Measurements from ENCODE around the gene PLXNA3. TPM values are rescaled to one million over a fixed set of nuclear protein-coding genes. Genes with fewer than 3 reads are reported as not detected.

The PLXNA3 gene
- total RNA-seq, 1 experiment from 2014 or later = 89.3 TPM

GRCh38 chrX:154515090-154515965 is 57.2 kb downstream of the PLXNA3 start:
- DNase-seq (ENCODE audit: low read depth, low spot score) = no peak
- H2AFZ ChIP-seq (ENCODE audit: low read depth, low read length, poor library complexity, severe bottlenecking) = no peak overlapping the region

More at GRCh38 chrX:154515090-154515965, 57.2 kb downstream of the PLXNA3 start:
- H3K27ac ChIP-seq (ENCODE audit: low read depth, low read length) = peak overlapping the region; percentile 79
- peak; percentile 22; the same call in 1 of the 2 replicates for ATAC-seq
- H3K9ac ChIP-seq (ENCODE audit: low read length) = peak overlapping the region; percentile 72
- CTCF ChIA-PET = no interaction called here
- H3K9me2 ChIP-seq (ENCODE audit: insufficient read depth) = no peaks in the 10 kb centered on the region
- TF ChIP-seq EZH2phosphoT487 (IDR thresholded peaks at IDR 0.05; ENCODE audit: borderline replicate concordance) (no peak), JUND (IDR thresholded peaks at IDR 0.05) (no peak), FOSL1 (IDR thresholded peaks at IDR 0.05; ENCODE audit: low read depth) (no peak), TCF7L2 (IDR thresholded peaks at IDR 0.05; ENCODE audit: borderline replicate concordance, extremely low read depth, insufficient read depth, insufficient read length) (no peak), EGR1 (IDR thresholded peaks at IDR 0.05; ENCODE audit: low read depth) (no peak), POLR2AphosphoS5 (IDR thresholded peaks at IDR 0.05; ENCODE audit: low read depth, low read length) (no peak), CEBPB (IDR thresholded peaks at IDR 0.05; ENCODE audit: low read depth) (no peak), ZNF274 (IDR thresholded peaks at IDR 0.05; ENCODE audit: low read depth, low read length) (no peak), SP1 (IDR thresholded peaks at IDR 0.05; ENCODE audit: low read depth) (no peak), MAX (IDR thresholded peaks at IDR 0.05) (no peak; the same call in 1 of the 2 replicates), ATF3 (IDR thresholded peaks at IDR 0.05) (no peak), ZBTB33 (IDR thresholded peaks at IDR 0.05; ENCODE audit: extremely low read depth, insufficient replicate concordance, low read length) (no peak)
- TSS peak; percentile 62 for BruUV-seq (replicated peaks)
- peak overlapping the region; percentile 84 for H3K4me2 ChIP-seq (ENCODE audit: low read length)
- H3K36me3 ChIP-seq (ENCODE audit: control insufficient read depth in 1 of 2, insufficient read depth in 2 of 2, low read length in 2 of 2) = no peaks in the 10 kb centered on the region
- H3K9me3 ChIP-seq (ENCODE audit: control insufficient read depth in 1 of 2, insufficient read depth in 1 of 2, low read depth in 1 of 2, low read length in 2 of 2) = no peaks in the 10 kb centered on the region
- H3K79me2 ChIP-seq (ENCODE audit: insufficient read depth, low read length) = no peaks in the 10 kb centered on the region
- peaks cover 5 to 10% of the 10 kb centered on the region in 2 experiments; a peak in 3 of 4 replicates for H3K4me1 ChIP-seq (ENCODE audit: control insufficient read depth in 1 of 2, insufficient read depth in 2 of 2, low read length in 2 of 2)
- no peaks in the 10 kb centered on the region for H4K20me1 ChIP-seq (ENCODE audit: insufficient read depth)
- H3K4me3 ChIP-seq (replicated peaks in 1 of 2; ENCODE audit: low read depth in 1 of 2, low read length in 2 of 2) = peak overlapping the region; percentile 65 to 70
- H3K27me3 ChIP-seq (ENCODE audit: insufficient read depth, low read length) = no peaks in the 10 kb centered on the region
- POLR2A ChIA-PET = interaction anchor here (1.0 kb wide), 1 partner anchor 25 kb away, joined by 3 read pairs; the partner anchor contains the start of gene SLC10A3
- RAD21 ChIA-PET (ENCODE audit: low non-redundant PET in 1 of 2, low total read pairs in 2 of 2, uncharacterized antibody in 2 of 2, unreplicated experiment in 2 of 2) = no interaction called here
- intact Hi-C loops (cut with micrococcal nuclease) = no loop called here
